DOHH2 (cell line): ENCODE data around the gene STK32C.

Source experiments
- H3F3A ChIP-seq: fragments of 200-600 bp; sonication (generic), shearing (Covaris generic); 2 replicates; pipeline ENCODE4 v1.6.0; 2016; ENCODE audit warnings: antibody characterized with exemption, mild to moderate bottlenecking; ENCODE audit not compliant: control insufficient read depth, insufficient read depth
- H3K27ac ChIP-seq: fragments of 200-600 bp; sonication (generic); 2 replicates; pipeline ENCODE4 v1.5.1; 2014; ENCODE audit warnings: low read depth, mild to moderate bottlenecking, low read length, moderate library complexity
- H3K27me3 ChIP-seq: fragments of 200-600 bp; sonication (generic); 2 replicates; pipeline ENCODE4 v1.6.1; 2014; ENCODE audit warnings: mild to moderate bottlenecking, low read length, mixed read lengths; ENCODE audit not compliant: control insufficient read depth
- H3K36me3 ChIP-seq: fragments of 200-600 bp; sonication (generic); 2 replicates; pipeline ENCODE4 v1.6.1; 2014; ENCODE audit warnings: mild to moderate bottlenecking, low read length, moderate library complexity, mixed read lengths; ENCODE audit not compliant: control insufficient read depth
- H3K4me1 ChIP-seq: fragments of 200-600 bp; sonication (generic); 2 replicates; pipeline ENCODE4 v1.6.1; 2014; ENCODE audit warnings: mild to moderate bottlenecking, low read length, mixed read lengths; ENCODE audit not compliant: control insufficient read depth
- H3K4me2 ChIP-seq: fragments of 200-600 bp; sonication (generic); 2 replicates; pipeline ENCODE4 v1.6.0; 2014; ENCODE audit warnings: mild to moderate bottlenecking, low read length, moderate library complexity
- H3K4me3 ChIP-seq: fragments of 200-600 bp; sonication (generic); 2 replicates; pipeline ENCODE4 v1.5.1; 2014; ENCODE audit warnings: mild to moderate bottlenecking, low read length, mixed read lengths
- H3K79me2 ChIP-seq: fragments of 200-600 bp; sonication (generic); 2 replicates; pipeline ENCODE4 v1.6.1; 2014; ENCODE audit warnings: mild to moderate bottlenecking, low read length, mixed read lengths; ENCODE audit not compliant: control insufficient read depth
- H3K9me2 ChIP-seq: fragments of 200-600 bp; sonication (generic); replicated peaks from 2 replicates; pipeline ENCODE4 v1.6.1; 2014; ENCODE audit warnings: mild to moderate bottlenecking, low read length, mixed read lengths; ENCODE audit not compliant: control insufficient read depth
- H3K9me3 ChIP-seq: fragments of 200-600 bp; sonication (generic); 2 replicates; pipeline ENCODE4 v1.6.1; 2014; ENCODE audit warnings: antibody characterized with exemption, low read length, mixed read lengths; ENCODE audit not compliant: control insufficient read depth, insufficient read depth
- H4K20me1 ChIP-seq: fragments of 200-600 bp; sonication (generic); 2 replicates; pipeline ENCODE4 v1.6.0; 2014; ENCODE audit warnings: low read depth, mild to moderate bottlenecking, antibody characterized with exemption, low read length, moderate library complexity; ENCODE audit not compliant: control insufficient read depth, insufficient read depth
- EZH2phosphoT487 ChIP-seq: fragments of 200-600 bp; sonication (generic); IDR thresholded peaks from 2 replicates; pipeline ENCODE4 v1.6.1; 2017; ENCODE audit warnings: borderline replicate concordance, mild to moderate bottlenecking, antibody characterized with exemption, low read length, moderate library complexity, mixed read lengths
- TF ChIP-seq, protein P1 (sequence below): fragments of 200-600 bp; sonication (generic); IDR thresholded peaks from one replicate; pipeline ENCODE4 v1.5.1; 2014; ENCODE audit warnings: antibody characterized with exemption, mild to moderate bottlenecking, low read depth, low read length; ENCODE audit not compliant: poor library complexity, severe bottlenecking

The STK32C gene

DNA sequence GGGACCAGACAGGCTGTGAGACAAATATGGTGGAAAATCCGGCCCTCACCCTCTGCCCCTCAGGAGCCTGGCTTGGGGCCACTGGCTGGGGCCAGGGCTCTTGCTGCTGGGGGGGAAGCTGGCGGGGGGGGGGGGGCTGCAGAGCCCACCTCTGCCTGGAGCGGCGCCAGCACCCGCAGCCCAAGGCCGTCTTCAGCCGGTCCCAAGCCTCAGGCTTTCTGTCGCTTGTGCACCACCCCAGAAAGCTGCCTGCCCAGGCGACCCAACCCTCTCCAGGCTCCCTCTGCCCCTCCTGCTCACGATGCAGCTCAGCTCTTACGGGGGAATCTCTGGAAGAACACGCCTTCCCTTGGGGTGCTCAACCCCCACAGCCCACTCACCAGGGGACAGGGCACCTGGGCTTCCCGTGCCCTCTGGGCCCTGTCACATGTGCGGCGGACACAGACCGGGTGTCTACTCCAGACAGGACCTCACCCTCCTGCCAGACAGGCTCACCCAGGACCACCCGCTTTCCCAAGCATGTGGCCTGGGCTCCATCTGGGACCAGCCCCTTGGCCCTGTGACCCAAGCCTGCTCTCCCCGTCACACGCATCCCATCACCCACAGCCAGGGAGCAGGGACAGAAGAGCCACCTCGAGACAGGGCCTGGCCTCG, 77.1 kb downstream of the STK32C start:
- no peaks in the 10 kb centered on the region for H3K36me3 ChIP-seq
- no peaks in the 10 kb centered on the region for H3K79me2 ChIP-seq
- H4K20me1 ChIP-seq = no peaks in the 10 kb centered on the region
- no peak overlapping the region for H3K27ac ChIP-seq
- no peaks in the 10 kb centered on the region for H3K27me3 ChIP-seq
- no peak for TF ChIP-seq EZH2phosphoT487
- TF ChIP-seq, protein P1, sequence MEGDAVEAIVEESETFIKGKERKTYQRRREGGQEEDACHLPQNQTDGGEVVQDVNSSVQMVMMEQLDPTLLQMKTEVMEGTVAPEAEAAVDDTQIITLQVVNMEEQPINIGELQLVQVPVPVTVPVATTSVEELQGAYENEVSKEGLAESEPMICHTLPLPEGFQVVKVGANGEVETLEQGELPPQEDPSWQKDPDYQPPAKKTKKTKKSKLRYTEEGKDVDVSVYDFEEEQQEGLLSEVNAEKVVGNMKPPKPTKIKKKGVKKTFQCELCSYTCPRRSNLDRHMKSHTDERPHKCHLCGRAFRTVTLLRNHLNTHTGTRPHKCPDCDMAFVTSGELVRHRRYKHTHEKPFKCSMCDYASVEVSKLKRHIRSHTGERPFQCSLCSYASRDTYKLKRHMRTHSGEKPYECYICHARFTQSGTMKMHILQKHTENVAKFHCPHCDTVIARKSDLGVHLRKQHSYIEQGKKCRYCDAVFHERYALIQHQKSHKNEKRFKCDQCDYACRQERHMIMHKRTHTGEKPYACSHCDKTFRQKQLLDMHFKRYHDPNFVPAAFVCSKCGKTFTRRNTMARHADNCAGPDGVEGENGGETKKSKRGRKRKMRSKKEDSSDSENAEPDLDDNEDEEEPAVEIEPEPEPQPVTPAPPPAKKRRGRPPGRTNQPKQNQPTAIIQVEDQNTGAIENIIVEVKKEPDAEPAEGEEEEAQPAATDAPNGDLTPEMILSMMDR = no peak
- H3K9me2 ChIP-seq = no peaks in the 10 kb centered on the region
- H3K9me3 ChIP-seq = no peaks in the 10 kb centered on the region
- peak overlapping the region; percentile 55; the same call in 1 of the 2 replicates for H3K4me2 ChIP-seq
- peaks cover 24% of the 10 kb centered on the region for H3K4me1 ChIP-seq
- H3K4me3 ChIP-seq = peak overlapping the region; percentile 28; the same call in 1 of the 2 replicates
- H3F3A ChIP-seq = no peaks in the 10 kb centered on the region

DNA sequence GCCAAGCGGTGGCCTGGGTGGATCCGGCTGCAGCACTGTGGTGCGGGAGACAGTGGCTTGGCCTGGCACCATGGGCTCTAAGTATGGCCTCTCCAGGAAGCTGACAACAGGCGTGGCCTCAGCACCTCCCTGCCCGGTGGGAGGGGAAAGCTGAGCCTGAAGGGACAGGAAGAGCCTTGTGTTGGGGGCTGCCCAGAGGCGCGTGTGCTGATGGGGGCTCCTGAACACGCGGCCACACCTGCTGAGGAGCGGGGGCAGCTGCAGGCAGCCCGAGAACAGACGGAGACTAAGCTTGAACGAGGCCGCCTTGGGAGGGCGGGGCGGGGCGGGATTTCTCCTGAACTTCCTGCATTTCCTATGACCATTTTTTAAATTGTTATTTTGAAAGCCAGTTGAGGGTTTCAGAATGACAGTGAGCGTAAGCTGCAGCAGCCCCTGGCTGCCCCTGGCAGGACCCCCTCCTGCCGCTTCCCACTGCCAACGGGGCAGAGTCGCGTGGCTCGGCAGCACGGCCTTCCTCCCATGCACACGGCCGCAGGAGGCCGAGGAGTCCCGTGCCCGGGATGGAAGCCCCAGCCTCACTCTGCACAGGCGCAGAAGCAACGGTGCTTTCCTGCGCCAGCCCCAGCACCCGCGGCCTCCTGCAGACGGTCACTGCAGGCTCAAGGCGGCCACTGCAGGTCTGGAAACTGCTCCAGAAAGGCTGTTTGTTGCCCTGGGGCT, 77.8 kb downstream of the STK32C start:
- peak overlapping the region; percentile 55 for H3K4me2 ChIP-seq
- H3K27ac ChIP-seq = no peak overlapping the region

DNA sequence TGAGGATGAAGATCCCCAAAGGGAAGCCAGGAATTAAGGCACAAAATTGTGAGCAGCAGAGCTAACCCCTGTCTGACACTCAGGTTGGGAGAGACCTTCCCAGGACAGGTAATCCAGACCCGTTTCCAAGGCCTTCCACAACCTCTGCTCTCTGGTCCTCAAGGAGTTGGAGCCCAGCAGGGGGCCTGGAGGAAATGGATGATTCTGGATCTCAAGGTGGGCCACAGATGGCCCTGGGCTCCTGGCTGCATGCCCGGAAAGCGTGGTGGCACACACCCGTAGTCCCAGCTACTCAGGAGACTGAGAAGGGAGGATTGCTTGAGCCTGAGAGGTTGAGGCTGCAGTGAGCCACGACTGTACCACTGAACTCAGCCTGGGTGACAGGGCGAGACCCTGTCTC, 78.7 kb downstream of the STK32C start:
- Histone ChIP-seq H3K27ac (no peak overlapping the region), H3K4me1 (peaks cover 24% of the 10 kb centered on the region), H4K20me1 (no peaks in the 10 kb centered on the region)

More for the DNA sequence above, 77.8 kb downstream of the STK32C start:
- H3F3A ChIP-seq = no peaks in the 10 kb centered on the region
- peaks cover 24% of the 10 kb centered on the region for H3K4me1 ChIP-seq
- no peaks in the 10 kb centered on the region for H3K36me3 ChIP-seq
- TF ChIP-seq, protein P1 = no peak
- no peak for TF ChIP-seq EZH2phosphoT487
- H3K79me2 ChIP-seq = no peaks in the 10 kb centered on the region
- no peaks in the 10 kb centered on the region for H3K9me2 ChIP-seq
- H4K20me1 ChIP-seq = no peaks in the 10 kb centered on the region
- no peaks in the 10 kb centered on the region for H3K9me3 ChIP-seq
- peak overlapping the region; percentile 28; the same call in 1 of the 2 replicates for H3K4me3 ChIP-seq
- H3K27me3 ChIP-seq = no peaks in the 10 kb centered on the region

More for the DNA sequence above, 78.7 kb downstream of the STK32C start:
- Histone ChIP-seq H3K4me2 (no peak overlapping the region), H3K9me2 (no peaks in the 10 kb centered on the region), H3K36me3 (no peaks in the 10 kb centered on the region), H3K79me2 (no peaks in the 10 kb centered on the region), H3K9me3 (no peaks in the 10 kb centered on the region), H3K27me3 (no peaks in the 10 kb centered on the region), H3F3A (no peaks in the 10 kb centered on the region), H3K4me3 (no peak overlapping the region)
- TF ChIP-seq, protein P1 = no peak
- TF ChIP-seq EZH2phosphoT487 = no peak
